Prostate gland (tissue), 2 donors: ENCODE measurements around the gene SPDYE18.
"Not testable (repeated sequence)": the region's sequence is repeated elsewhere in the genome, so short reads cannot be mapped to it uniquely, and the experiment has no call there.

Experiments
- POLR2AphosphoS5 ChIP-seq: sonication (generic); formaldehyde crosslinking; IDR thresholded peaks from one replicate; pipeline ENCODE4 v1.6.1; 2017; ENCODE audit warnings: antibody characterized with exemption
- TF ChIP-seq, protein P1 (sequence below), 4 experiments: fragments of 200-600 bp in 2 of 4; fragments of 450-650 bp in 2 of 4; sonication (generic) in 2 of 4; IDR thresholded peaks; 1 replicate in 3 of 4; 2 replicates in 1 of 4; pipeline ENCODE4 v1.5.1; 2016 to 2019; ENCODE audit warnings: antibody characterized with exemption in 4 of 4, mild to moderate bottlenecking in 2 of 4, moderate library complexity in 2 of 4

DNA sequence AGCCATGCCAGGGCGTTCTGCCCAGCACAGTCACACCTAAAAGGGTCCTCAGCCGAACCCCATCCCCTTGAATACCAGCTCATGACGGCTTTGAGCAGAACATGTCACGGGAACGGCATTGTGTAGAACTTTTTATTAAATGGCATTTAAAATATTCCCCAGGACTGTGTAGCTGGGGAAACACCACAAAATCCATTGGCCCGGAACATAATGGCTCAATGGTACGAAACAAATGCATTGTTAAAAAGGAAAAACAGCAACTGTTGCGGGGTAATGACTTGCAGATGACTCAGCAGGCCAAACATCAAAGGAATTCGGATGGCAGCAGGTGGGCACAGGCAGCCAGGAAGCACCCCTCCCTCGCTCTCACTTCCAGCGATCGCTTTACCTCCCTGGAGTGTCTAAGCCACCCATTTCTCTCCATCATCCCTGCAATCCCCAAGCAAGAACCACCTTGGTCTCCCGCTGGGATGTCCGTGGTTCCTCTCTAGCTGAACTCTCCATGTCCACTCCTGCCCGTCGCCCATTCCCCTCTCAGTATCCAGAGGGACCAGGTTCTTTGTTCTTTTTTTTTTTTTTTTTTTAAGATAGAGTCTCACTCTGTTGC lies 52.2 kb downstream of the SPDYE18 start:
- TF ChIP-seq, protein P1, sequence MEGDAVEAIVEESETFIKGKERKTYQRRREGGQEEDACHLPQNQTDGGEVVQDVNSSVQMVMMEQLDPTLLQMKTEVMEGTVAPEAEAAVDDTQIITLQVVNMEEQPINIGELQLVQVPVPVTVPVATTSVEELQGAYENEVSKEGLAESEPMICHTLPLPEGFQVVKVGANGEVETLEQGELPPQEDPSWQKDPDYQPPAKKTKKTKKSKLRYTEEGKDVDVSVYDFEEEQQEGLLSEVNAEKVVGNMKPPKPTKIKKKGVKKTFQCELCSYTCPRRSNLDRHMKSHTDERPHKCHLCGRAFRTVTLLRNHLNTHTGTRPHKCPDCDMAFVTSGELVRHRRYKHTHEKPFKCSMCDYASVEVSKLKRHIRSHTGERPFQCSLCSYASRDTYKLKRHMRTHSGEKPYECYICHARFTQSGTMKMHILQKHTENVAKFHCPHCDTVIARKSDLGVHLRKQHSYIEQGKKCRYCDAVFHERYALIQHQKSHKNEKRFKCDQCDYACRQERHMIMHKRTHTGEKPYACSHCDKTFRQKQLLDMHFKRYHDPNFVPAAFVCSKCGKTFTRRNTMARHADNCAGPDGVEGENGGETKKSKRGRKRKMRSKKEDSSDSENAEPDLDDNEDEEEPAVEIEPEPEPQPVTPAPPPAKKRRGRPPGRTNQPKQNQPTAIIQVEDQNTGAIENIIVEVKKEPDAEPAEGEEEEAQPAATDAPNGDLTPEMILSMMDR (IDR thresholded peaks at IDR 0.05): not testable (repeated sequence)
- TF ChIP-seq POLR2AphosphoS5: not testable (repeated sequence)
